NT2/D1 (cell line): ENCODE data around the gene FADS2.
A peak's percentile ranks its signal among the peaks of the same experiment; 100 is the strongest.

Experiments used
- DNase-seq: peaks from one replicate; pipeline ENCODE4 v3.0.0-alpha.2; 2011; ENCODE audit warnings: low read depth, low spot score
- H3K27me3 ChIP-seq: 2 replicates; pipeline ENCODE4 v1.6.0; 2011; ENCODE audit warnings: mild to moderate bottlenecking; ENCODE audit not compliant: insufficient read length, insufficient read depth
- H3K36me3 ChIP-seq: 2 replicates; pipeline ENCODE4 v1.6.1; 2011; ENCODE audit warnings: mild to moderate bottlenecking, low read length, mixed read lengths; ENCODE audit not compliant: insufficient read depth, insufficient read length
- H3K4me1 ChIP-seq: 2 replicates; pipeline ENCODE4 v1.5.1; 2011; ENCODE audit not compliant: insufficient read depth, insufficient read length
- H3K4me3 ChIP-seq: 2 replicates; pipeline ENCODE4 v1.5.1; 2011; ENCODE audit warnings: low read depth; ENCODE audit not compliant: insufficient read length
- H3K9ac ChIP-seq: 2 replicates; pipeline ENCODE4 v1.6.0; 2011; ENCODE audit warnings: low read depth; ENCODE audit not compliant: insufficient read length
- H3K9me3 ChIP-seq: 2 replicates; pipeline ENCODE4 v1.5.1; 2011; ENCODE audit warnings: mild to moderate bottlenecking, low read length; ENCODE audit not compliant: insufficient read depth
- SUZ12 ChIP-seq: IDR thresholded peaks from 2 replicates; pipeline ENCODE4 v1.6.1; 2011; ENCODE audit not compliant: insufficient read length, insufficient read depth; ENCODE audit errors: extremely low read depth
- YY1 ChIP-seq: IDR thresholded peaks from 2 replicates; pipeline ENCODE4 v1.6.1; 2011; ENCODE audit not compliant: insufficient read length, insufficient read depth
- ZNF274 ChIP-seq: IDR thresholded peaks from 2 replicates; pipeline ENCODE4 v1.6.1; 2011; ENCODE audit warnings: mild to moderate bottlenecking, low read depth, low read length

Gene FADS2

GRCh38 chr11:61792310-61793082 lies 35.6 kb upstream of the FADS2 start, which contains the start of the genes FEN1 and TMEM258:
Gene FEN1 (plus strand): TSS chr11:61792911. CDS start chr11:61795362, 2,451 bp downstream.
Gene TMEM258 (minus strand): TSS chr11:61792599. CDS start chr11:61792558, 41 bp downstream.
- peaks cover 74% of the 10 kb centered on the region for H3K36me3 ChIP-seq
- H3K27me3 ChIP-seq = no peaks in the 10 kb centered on the region
- H3K9me3 ChIP-seq = no peaks in the 10 kb centered on the region
- H3K4me3 ChIP-seq = peak within 1 kb of the TSS; percentile 96
- peak within 1 kb of the TSS; percentile 99 for H3K9ac ChIP-seq
- TF ChIP-seq SUZ12 (no peak), YY1 (no peak), ZNF274 (no peak)
- DNase-seq = peak; percentile 89
- H3K4me1 ChIP-seq = peaks cover 6% of the 10 kb centered on the region

GRCh38 chr11:61793083-61793828 lies 34.8 kb upstream of the FADS2 start:
- H3K36me3 ChIP-seq = peaks cover 72% of the 10 kb centered on the region
- peak overlapping the region; percentile 96 for H3K4me3 ChIP-seq
- DNase-seq = no peak
- no peaks in the 10 kb centered on the region for H3K9me3 ChIP-seq
- H3K9ac ChIP-seq = peak overlapping the region; percentile 99
- peaks cover 6% of the 10 kb centered on the region for H3K4me1 ChIP-seq
- TF ChIP-seq ZNF274 (no peak), SUZ12 (no peak), YY1 (no peak)
- no peaks in the 10 kb centered on the region for H3K27me3 ChIP-seq

GRCh38 chr11:61793829-61794204 lies 34.3 kb upstream of the FADS2 start:
- Histone ChIP-seq H3K9ac (peak overlapping the region; percentile 99), H3K4me1 (peaks cover 6% of the 10 kb centered on the region), H3K36me3 (peaks cover 71% of the 10 kb centered on the region), H3K4me3 (peak overlapping the region; percentile 96), H3K27me3 (no peaks in the 10 kb centered on the region), H3K9me3 (no peaks in the 10 kb centered on the region)
- no peak for DNase-seq
- TF ChIP-seq SUZ12 = no peak
- TF ChIP-seq YY1 = no peak
- no peak for TF ChIP-seq ZNF274

- Histone ChIP-seq H3K36me3 (peaks cover 67% of the 10 kb centered on the region), H3K9me3 (no peaks in the 10 kb centered on the region), H3K27me3 (no peaks in the 10 kb centered on the region), H3K4me1 (peaks cover 6% of the 10 kb centered on the region), H3K9ac (no peak overlapping the region), H3K4me3 (no peak overlapping the region)
- TF ChIP-seq ZNF274 (no peak), SUZ12 (no peak), YY1 (no peak)
- DNase-seq = no peak
Observed at GRCh38 chr11:61794579-61794978, 33.5 kb upstream of the FADS2 start.

- peaks cover 67% of the 10 kb centered on the region for H3K36me3 ChIP-seq
Observed at GRCh38 chr11:61795459-61795858, 32.6 kb upstream of the FADS2 start.

GRCh38 chr11:61795876-61796526 lies 32.1 kb upstream of the FADS2 start:
- Histone ChIP-seq H3K4me3 (no peak overlapping the region), H3K27me3 (no peaks in the 10 kb centered on the region), H3K4me1 (peaks cover 3% of the 10 kb centered on the region), H3K9ac (no peak overlapping the region), H3K36me3 (peaks cover 67% of the 10 kb centered on the region), H3K9me3 (no peaks in the 10 kb centered on the region)
- no peak for DNase-seq
- TF ChIP-seq YY1 = no peak
- TF ChIP-seq SUZ12 = no peak
- TF ChIP-seq ZNF274 = no peak

More at GRCh38 chr11:61795459-61795858, 32.6 kb upstream of the FADS2 start:
- H3K9ac ChIP-seq = no peak overlapping the region
- H3K9me3 ChIP-seq = no peaks in the 10 kb centered on the region
- peaks cover 4% of the 10 kb centered on the region for H3K4me1 ChIP-seq
- H3K4me3 ChIP-seq = no peak overlapping the region
- DNase-seq = no peak
- H3K27me3 ChIP-seq = no peaks in the 10 kb centered on the region
- TF ChIP-seq SUZ12 (no peak), YY1 (no peak), ZNF274 (no peak)
